GM19468 (cell line): ENCODE data around the gene BCL11A.
"Not testable (repeated sequence)": the region's sequence is repeated elsewhere in the genome, so short reads cannot be mapped to it uniquely, and the experiment has no call there.

ENCODE experiments used
- ATAC-seq: cut with Tn5 transposase; IDR thresholded peaks from one replicate; pipeline ENCODE4 v1.9.1; 2021; ENCODE audit warnings: mild to moderate bottlenecking, moderate library complexity, moderate number of reproducible peaks; ENCODE audit not compliant: unreplicated experiment; ENCODE audit errors: extremely low read depth

Gene BCL11A

DNA sequence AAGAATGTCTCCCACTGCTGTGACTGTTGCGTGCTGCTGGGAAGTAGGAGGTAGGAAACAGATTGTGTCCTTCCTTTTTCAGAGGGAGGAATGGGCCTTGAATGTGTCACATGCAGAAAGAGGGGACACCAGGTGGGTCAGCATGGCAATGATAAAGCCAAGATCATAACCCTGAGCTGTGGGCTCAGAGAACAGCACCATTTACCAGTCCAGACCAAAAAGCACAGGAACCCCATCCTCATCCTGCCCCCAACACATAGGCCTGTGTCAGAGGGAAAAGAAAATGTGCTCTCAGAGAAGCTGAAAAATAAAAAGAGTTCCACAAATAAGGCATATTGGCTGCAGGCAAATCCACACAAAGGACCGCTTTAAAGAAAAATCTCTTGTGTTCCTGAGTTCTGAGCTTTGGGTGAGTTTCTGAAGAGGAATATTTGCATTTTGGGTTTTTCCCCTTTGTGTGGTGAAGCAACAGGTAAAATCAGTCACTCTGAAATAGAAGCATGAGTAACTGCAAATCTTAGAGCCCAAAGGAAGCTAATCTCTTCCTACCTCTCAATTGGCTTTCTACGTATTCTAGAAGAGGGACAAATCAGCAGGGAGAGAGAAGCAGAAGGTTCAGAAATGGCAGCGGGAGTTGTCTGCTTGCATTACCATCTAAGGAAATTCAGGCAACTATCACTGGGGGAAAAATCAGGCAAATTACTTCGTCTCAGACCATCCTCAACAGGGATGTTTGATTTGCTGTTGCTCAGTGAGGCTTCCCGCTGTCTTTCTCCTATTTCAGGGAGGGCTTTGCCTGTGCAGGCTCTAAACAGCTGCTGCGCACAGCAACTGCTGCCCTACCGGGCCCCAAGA lies 106.8 kb downstream of the BCL11A start:
- peak; percentile 84 for ATAC-seq

DNA sequence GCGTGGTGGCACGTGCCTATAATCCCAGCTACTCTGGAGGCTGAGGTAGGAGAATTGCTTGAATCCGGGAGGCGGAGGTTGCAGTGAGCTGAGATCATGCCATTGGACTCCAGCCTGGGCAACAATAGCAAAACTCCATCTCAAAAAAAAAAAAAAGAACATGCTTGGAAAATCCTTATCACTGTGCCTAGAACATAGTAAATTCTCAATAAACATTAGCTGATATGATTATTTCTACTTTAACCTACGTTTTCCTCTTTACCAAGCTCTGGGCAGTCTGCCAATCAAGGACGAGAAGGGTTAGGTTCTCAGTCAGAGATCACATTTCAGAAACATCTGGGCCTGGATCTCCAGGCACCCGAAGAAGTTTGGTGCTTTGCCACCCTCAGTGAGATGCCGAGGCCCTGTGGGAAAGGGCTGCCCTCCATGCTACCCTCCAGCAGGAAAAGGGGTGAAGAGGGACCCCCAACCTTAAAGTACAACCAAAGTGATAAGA lies 107.7 kb downstream of the BCL11A start:
- no peak for ATAC-seq

DNA sequence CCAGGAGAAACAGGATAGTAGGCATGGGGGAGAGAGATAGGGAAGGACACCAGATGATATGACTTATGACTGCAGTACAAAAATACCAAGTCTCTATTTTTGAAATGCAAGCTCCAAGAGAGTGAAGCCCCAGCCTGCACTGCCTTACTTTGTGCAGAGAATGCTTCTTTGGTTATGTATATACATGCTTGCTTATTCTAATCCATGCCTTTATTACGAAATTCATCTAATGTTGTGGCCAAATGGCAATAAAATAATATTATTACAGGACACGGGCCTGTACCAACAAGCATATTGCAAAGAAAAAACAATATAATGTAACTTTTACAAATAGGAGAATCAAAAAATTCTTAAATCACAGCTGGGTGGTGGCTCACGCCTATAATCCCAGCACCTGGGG lies 110.8 kb downstream of the BCL11A start:
- no peak for ATAC-seq

DNA sequence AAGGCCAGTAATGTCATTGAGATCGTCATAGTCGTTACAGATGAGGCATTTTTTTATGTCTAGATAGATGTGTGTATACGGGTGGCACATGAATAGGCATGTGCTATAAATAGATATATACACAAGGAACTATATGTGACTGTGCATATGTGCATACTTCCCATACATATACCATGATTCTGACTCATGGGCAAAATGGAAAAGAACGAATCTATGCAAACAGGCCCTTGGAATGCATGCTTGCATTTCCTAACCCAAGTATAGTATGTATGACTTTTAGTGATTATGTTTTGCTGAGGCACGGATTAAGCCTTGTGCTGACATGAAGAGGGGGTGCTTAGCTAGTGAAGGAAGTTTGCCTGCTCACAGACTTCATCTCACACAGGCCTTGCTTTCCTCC lies 111.7 kb downstream of the BCL11A start:
- no peak for ATAC-seq

DNA sequence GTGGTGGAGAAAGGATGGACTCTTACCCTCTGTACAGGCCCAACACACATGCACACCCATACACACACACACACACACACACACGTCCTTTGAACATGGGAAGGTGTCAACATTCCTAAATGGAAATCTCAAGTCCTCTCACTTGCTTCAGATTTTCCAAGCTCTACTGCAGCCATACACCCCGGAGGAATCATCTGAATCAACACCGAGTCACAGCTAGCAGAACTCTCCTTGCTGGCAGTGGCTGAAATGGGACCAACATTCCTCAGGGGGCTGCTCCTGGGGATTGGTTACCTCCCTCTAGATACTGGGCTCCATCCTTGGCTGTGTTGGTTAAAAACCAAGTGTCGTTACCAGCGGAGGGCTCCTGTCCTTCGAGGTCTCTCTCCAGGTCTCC lies 112.7 kb downstream of the BCL11A start:
- ATAC-seq = no peak

DNA sequence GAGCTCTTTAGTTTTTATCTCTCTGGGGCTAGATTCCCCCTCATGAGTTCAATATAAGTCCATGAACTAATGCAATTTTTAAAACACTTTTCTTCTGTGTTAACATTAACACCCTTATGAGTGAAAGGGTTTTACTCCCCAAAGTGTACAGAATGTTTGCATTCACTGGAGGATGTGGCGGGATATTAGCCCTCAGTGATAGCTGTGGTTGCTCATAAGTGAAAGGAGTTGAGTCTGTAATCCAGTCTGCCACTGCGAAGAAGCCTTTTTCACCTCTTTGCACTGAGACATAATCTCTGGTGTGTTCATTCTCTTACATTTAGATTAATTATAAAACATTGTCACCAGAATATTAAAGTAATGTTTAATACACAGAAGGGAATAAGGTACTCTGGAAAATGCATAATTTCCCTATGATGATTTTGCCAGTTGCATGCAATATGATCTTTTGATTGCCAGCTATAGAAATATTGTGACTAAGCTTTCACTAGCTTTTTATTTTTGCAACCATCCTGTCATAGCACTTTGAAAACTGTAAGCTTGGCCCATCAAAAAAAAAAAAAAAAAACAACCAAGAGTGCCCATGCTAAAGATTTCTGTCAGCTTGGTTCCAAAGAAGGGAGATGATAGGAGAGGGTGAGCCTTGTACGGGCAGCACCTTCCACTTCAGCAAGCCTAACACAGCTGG lies 113.2 kb downstream of the BCL11A start:
- no peak for ATAC-seq

DNA sequence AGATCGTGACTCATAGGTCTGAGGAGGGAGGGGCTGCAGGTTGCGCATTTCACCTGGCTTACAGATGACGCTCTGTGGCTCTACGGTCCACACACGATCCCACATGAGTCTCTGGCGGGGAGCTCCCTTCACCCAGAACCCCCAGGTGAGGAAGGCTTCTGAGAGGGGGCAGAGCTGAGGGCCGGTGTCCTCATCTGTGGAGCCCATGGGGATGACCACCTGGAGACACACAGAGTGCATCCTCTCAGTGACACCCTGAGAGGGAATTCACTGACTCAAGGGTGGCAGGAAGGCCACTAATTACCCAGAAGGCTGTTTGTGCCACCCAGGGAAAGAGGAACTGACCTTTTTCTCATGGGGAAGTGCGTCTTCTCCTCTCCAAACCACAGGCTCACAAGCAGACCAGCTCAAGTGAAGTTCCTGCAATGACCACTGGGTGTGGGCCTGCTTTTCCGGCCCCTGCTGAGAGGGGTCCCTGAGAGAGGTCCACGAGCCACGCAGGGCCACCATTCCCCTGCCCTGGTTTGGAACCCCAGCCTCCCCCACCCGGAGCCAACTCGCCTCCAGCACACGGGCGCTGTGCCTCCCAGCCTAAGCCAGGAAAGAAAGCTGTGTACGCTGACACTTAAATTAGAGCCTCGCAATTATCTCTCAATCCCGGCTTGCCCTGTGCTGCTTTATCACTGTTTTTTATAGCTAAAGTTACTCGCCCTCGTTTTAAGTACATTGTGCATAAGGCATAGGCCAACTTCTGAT lies 114.1 kb downstream of the BCL11A start:
- ATAC-seq = peak; percentile 94

DNA sequence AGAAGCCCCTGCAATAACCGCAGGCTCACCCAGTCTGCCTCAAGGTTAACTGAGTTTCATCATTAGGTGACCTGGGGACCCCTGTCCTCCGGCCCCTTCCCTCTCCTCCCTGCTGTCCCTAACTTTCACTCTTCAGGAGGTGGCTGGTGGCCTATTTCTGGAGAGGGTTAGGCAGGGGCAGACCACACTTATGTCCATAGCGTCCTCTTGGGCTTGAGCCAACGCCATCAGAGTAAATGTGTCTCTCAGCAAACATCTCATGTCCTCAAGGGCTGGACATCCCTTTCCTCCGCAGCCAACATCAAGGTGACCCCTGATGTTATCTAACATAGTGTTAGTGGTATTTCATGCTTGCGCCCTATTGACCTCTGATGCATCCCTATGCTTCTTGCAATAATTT lies 114.8 kb downstream of the BCL11A start:
- no peak for ATAC-seq

DNA sequence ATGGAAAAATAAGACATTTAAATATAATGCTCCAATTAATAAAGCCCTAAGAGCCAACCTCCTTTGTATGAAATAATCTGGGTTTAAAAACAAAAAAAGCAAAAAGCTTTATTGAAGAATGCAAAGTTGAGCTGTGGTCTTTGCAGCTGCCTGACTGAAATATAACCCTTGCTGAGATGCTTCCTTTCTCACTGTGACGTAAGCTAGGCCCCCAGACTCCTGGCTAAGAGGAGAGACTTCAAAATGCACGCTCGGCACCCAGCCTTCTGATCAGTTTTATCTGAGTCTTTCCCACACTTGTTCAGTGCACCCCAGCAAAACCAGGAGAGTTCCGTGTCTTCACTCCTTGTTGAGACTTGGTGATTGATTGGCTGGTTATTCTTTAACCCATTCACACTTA lies 115.3 kb downstream of the BCL11A start:
- ATAC-seq = no peak

DNA sequence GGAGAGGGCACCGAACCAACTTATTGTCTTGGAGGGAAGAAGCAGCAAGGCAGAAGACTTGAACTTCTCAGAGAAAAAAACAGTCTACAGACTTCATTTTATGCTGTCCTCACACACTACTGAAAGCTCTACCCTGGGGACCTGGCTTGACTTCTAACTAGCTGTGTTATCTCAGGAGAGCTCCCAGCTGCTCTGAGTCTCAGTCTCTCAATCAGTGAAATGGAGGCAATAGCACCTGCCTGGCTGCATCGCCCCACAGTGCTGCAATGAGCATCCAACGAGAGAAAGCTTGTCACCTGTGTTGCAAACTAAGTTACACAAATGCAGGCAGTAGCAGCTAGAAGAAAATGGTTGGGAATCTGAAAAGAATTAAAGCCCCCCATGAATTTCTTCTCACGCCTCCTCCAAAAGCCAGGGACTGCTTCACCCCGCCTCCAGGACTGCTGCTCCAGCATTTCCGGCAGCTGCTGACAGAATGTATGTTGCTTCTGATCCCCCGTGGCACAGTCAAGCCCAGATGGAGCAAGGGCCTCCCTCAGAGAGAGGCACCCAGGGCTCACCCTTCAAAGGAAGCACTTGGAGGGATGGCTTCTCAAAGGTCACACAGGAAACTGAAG lies 116.3 kb downstream of the BCL11A start:
- ATAC-seq = no peak

DNA sequence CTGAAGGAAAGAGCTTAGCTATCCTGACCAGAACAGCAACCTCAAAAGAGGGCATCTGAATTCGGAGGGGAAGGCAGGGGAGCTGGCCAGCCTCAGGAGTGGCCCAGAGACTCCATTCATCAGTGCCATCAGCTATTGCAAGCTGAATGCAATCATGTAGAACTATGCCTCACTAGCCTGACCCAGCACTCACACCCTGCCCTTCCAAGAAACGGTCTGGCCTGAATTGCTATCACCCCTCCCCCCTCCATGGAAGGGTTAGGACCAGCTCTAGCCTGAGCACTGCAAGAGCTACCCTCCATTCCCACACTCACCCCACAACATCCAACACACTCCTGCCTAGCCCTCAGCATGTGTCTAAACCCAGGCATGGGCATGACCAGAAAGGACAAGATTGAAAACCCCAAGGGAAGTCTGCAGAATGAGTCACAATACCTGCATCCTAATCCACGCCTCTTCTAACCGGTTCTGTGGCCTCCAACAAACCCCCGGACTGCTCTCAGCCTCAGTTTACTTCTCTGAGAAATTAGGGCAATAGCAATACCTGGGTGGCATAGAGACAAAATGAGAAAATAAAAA lies 120.3 kb downstream of the BCL11A start:
- no peak for ATAC-seq

DNA sequence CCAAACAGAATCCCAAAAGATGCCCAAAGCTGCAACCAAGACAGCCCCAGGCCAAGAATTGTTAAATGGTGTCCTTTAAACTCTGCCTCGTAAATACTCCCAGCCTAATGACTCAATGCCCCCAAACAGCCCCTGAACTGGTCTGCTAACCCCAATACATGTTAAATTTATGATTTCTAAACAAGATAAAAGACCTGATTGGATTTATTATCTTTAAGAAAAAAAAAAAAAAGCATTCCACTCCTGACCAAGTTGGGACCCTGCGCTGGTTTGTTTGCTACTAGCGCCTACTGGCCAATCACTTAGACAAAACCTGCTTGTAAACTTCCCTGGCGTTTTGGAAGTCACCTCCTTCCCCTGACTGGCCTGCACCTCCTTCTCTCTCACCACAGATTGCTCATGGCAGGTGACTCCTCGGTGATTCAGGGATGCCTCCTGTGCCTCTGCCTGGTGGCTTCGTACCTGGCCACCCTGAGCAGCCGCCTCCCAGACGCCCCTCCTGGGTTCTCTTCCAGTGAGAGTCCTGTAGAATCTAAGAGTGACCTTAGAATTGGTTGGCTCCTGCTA lies 121.3 kb downstream of the BCL11A start:
- ATAC-seq = no peak

DNA sequence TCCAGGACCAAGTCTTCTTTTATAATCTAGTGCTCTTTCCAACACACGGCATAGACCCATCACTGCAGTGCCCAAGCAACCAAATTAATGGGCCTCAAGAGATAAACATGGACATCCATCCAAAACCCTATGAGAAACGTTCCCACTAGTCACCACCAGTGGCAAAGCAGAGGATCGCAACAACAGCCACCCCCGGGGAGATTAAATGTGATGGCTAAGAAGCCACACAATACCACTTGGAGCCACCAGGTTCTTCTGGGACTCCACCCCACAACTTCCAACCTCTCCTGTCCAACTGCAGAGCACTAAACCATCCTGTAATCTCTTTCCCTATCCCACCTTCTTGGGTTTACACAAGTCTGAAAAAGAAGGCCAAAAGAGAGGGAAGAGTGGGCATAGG lies 123.8 kb downstream of the BCL11A start:
- ATAC-seq = no peak

DNA sequence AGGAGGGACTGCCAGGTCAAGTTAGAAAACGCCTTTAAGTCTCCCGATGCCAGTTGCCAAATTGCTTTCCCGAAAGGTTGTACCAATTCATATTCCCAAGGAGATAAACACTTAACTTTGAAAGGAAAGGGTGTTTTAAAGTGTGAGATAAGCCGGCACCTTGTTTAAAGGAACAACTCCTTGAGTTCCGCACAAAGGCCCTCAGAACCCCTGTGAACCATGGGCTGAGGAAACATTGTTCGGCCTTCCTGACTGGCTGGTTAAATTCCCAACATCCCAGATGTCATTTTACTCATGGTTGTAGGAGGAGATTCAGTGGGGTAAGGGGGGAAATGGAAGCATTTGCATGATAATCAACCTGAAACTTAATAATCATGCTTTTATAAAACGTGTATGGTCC lies 126.6 kb downstream of the BCL11A start:
- no peak for ATAC-seq

DNA sequence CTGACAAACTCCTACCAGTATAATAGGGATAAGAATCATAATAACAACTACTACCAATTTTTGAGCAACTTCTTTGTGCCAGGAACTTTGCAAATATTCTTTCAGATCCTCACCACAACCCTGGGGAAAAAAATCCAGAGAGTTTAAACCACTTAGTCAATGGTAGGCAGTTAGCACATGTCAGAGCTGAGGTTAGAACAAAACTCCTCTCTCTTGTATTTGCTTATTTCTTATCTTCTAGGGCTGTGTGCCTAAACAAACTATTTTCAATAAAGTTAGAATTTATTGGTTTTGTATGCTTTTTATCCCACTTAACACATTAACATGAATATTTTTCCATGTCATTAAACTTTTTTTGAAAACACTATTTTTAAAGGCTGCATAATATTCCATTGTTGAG lies 127.1 kb downstream of the BCL11A start:
- no peak for ATAC-seq

DNA sequence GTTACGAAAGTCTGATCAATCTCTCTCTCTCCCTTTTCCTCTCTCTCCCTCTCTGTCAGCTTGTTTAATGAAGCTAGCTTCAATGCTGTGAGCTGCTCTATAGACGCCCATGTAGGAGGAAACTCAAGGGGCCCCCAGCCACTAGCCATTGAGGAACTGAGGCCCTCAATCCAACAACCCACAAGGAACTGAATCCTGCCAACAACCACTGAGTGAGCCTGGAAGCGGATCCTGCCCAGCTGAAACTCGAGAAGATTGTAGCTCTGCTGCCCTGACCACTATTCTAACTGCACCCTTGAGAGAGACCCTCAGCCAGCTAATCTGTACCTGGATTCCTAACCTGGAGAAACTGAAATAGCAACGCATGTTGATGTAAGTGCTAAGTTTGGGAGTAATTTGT lies 129.2 kb downstream of the BCL11A start:
- no peak for ATAC-seq

DNA sequence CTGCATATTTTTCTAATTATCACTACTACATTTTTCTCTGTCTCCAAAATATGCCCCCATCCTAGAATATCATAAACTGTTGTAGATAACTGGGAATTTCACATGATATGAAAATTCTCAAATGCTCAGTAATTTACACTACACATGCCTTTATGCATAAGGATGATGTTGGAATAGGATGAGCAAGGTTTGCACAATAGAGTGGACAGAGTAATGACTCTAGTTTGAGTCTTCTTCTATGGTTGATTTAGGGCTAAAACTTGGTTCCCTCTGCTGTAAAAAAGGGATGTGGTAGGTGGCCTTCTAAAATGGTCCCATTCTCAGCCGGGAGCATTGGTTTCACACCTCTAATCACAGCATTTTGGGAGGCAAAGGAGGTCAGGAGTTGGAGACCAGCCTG lies 129.9 kb downstream of the BCL11A start:
- no peak for ATAC-seq

DNA sequence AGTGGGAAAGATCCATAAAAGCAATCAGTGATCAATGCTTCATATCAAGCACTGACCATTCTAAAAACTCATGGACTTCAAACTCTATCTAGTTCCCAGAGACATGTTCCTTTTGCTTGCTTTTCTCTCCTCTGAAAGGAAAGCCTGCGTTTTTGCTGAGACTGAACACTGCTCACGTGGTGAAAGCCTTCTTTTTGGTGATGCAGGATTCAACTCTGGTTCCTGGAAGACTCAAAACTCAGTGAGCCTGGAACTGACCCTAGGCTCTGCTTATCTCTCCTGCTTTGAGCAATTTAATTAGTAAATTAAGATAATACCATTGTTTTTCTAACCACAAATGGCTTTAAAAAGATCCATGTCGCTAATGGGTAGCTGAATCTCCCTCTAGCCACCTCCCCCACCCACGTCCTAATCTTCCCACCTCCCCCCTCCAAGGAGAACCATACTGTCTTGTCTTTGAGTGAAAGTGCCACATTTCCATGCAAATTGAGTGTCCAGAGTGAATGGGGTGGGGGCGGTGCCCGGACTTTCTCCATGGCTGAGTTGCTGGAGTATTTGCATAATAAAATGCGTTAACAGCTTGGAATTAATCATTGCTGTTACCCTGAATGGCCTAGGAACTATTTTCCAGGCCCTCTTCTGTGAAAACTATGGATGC lies 130.5 kb downstream of the BCL11A start:
- ATAC-seq = no peak

DNA sequence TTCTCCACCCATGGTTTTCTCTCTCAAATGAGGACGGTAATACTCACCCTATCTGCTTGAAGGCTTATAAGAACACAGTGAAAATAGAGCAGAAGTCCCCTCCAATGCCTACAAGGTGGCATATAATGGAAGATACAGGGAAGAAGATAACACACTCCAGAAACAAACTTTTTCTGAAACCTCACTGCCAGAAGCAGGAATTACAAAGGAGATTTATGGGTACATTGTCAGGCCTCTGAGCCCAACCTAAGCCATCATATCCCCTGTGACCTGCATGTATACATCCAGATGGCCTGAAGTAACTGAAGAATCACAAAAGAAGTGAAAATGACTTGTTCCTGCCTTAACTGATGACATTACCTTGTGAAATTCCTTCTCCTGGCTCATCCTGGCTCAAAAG lies 136.2 kb downstream of the BCL11A start:
- ATAC-seq = not testable (repeated sequence)
